B cell (primary cell): ENCODE results near the gene ZNF398. TPM values are rescaled to one million over a fixed set of nuclear protein-coding genes. Genes with fewer than 3 reads are reported as not detected.

Experiments used
- ATAC-seq: fragments of 200-7000 bp; cut with Tn5 transposase; one replicate; pipeline ENCODE4 v1.10.0; 2021; ENCODE audit warnings: low read depth, mild to moderate bottlenecking, moderate number of reproducible peaks, moderate library complexity
- CTCF ChIA-PET: fragments of 350-600 bp; sonication (Branson Sonifier 250); formaldehyde crosslinking; loops from one replicate; lab custom pipeline; 2021; ENCODE audit warnings: antibody characterized with exemption, inconsistent platforms; lab: Charles Lee
- POLR2A ChIA-PET: fragments of 350-600 bp; sonication (Branson Sonifier 250); formaldehyde crosslinking; loops from one replicate; lab custom pipeline; 2021; ENCODE audit warnings: antibody characterized with exemption; lab: Charles Lee
- DNase-seq: peaks from one replicate; pipeline ENCODE4 v3.0.0; 2013
- H2AFZ ChIP-seq: 2 replicates; pipeline ENCODE4 v1.6.1; 2012; ENCODE audit warnings: mild to moderate bottlenecking, low read depth, low read length; ENCODE audit not compliant: insufficient read depth, poor library complexity, severe bottlenecking
- H3K27ac ChIP-seq, 2 donors: 1 replicate in 1 of 2; 2 replicates in 1 of 2; pipeline ENCODE4 v1.5.1; 2012 to 2013; ENCODE audit warnings: low read length in 2 of 2, mild to moderate bottlenecking in 2 of 2, moderate library complexity in 1 of 2
- H3K27me3 ChIP-seq, 4 experiments: fragments of 200-600 bp in 1 of 4; sonication (generic) in 1 of 4; replicated peaks in 1 of 4; 1 replicate in 2 of 4; 2 replicates in 2 of 4; pipeline versions ENCODE4 v1.6.1 to v1.7.0; 2013 to 2016; ENCODE audit warnings: low read length in 3 of 4, mild to moderate bottlenecking in 2 of 4, mixed read lengths in 1 of 4, moderate library complexity in 1 of 4; ENCODE audit not compliant: insufficient read depth in 4 of 4, control insufficient read depth in 3 of 4; ENCODE audit errors: control extremely low read depth in 1 of 4
- H3K36me3 ChIP-seq, 2 experiments: replicated peaks in 1 of 2; 1 replicate in 1 of 2; 2 replicates in 1 of 2; pipeline versions ENCODE4 v1.6.1 to v1.7.1; 2013; ENCODE audit warnings: low read length in 1 of 2; ENCODE audit not compliant: insufficient read depth in 2 of 2, control insufficient read depth in 1 of 2; ENCODE audit errors: control extremely low read depth in 1 of 2, extremely low read depth in 1 of 2
- H3K4me1 ChIP-seq, 2 donors: fragments of 200-600 bp in 1 of 2; sonication (generic) in 1 of 2; 1 replicate in 1 of 2; 2 replicates in 1 of 2; pipeline versions ENCODE4 v1.5.1 to v1.6.1; 2013 to 2017; ENCODE audit warnings: low read length in 2 of 2; ENCODE audit not compliant: control insufficient read depth in 2 of 2, insufficient read depth in 2 of 2
- H3K4me2 ChIP-seq: replicated peaks from 2 replicates; pipeline ENCODE3; 2012; ENCODE audit warnings: mild to moderate bottlenecking, low read depth, low read length; ENCODE audit not compliant: poor library complexity, severe bottlenecking
- H3K4me3 ChIP-seq, 5 experiments: fragments of 200-600 bp in 1 of 5; sonication (generic) in 1 of 5; 1 replicate in 3 of 5; 2 replicates in 2 of 5; pipeline versions ENCODE4 v1.5.1 to v1.7.0; 2011 to 2016; ENCODE audit warnings: low read length in 4 of 5, mild to moderate bottlenecking in 4 of 5, low read depth in 2 of 5, control low read depth in 1 of 5, moderate library complexity in 1 of 5; ENCODE audit not compliant: insufficient read depth in 1 of 5; ENCODE audit errors: control extremely low read depth in 1 of 5, extremely low read depth in 1 of 5
- H3K79me2 ChIP-seq: fragments of 200-600 bp; sonication (generic); one replicate; pipeline ENCODE4 v1.6.0; 2016; ENCODE audit warnings: low read length; ENCODE audit not compliant: control insufficient read depth, insufficient read depth
- H3K9ac ChIP-seq: fragments of 200-600 bp; sonication (generic); 2 replicates; pipeline ENCODE4 v1.6.1; 2017; ENCODE audit warnings: mild to moderate bottlenecking, low read length, moderate library complexity
- H3K9me3 ChIP-seq, 3 donors: one replicate each; pipeline versions ENCODE4 v1.6.1 to v1.7.1; 2013; ENCODE audit warnings: low read length in 2 of 3; ENCODE audit not compliant: control insufficient read depth in 2 of 3, insufficient read depth in 1 of 3; ENCODE audit errors: control extremely low read depth in 1 of 3
- H4K20me1 ChIP-seq: 2 replicates; pipeline ENCODE4 v1.6.0; 2012; ENCODE audit warnings: mild to moderate bottlenecking, low read length; ENCODE audit not compliant: insufficient read depth, control insufficient read depth, poor library complexity, severe bottlenecking
- H3K27ac Mint-ChIP-seq: one replicate; pipeline ENCODE4 v1.8.0; 2021; ENCODE audit warnings: mixed read lengths
- H3K27me3 Mint-ChIP-seq: one replicate; pipeline ENCODE4 v1.8.0; 2021; ENCODE audit warnings: mixed read lengths
- H3K4me1 Mint-ChIP-seq: one replicate; pipeline ENCODE4 v1.8.0; 2021; ENCODE audit warnings: mixed read lengths
- H3K4me3 Mint-ChIP-seq: one replicate; pipeline ENCODE4 v1.8.0; 2021; ENCODE audit warnings: mixed read lengths
- H3K9me3 Mint-ChIP-seq: one replicate; pipeline ENCODE4 v1.8.0; 2022; ENCODE audit warnings: mixed read lengths; ENCODE audit not compliant: insufficient read depth
- EZH2 ChIP-seq: IDR thresholded peaks from 2 replicates; pipeline ENCODE4 v1.6.1; 2012; ENCODE audit warnings: borderline replicate concordance, low read depth, mild to moderate bottlenecking, moderate library complexity, low read length; ENCODE audit not compliant: insufficient read depth, poor library complexity, severe bottlenecking
- WGBS: methylation state at CpG from one replicate; pipeline ENCODE4 v1.1.5; 2013; ENCODE audit warnings: missing lambda C conversion rate; ENCODE audit not compliant: insufficient coverage; 5-methylcytosine and 5-hydroxymethylcytosine counted together
- intact Hi-C: fragments of 100-400 bp; cut with micrococcal nuclease; formaldehyde crosslinking; loops from one replicate; pipeline ENCODE4 v1.10.0; 2022
- polyA plus RNA-seq: library from polyadenylated mRNA; depleted of rRNA; stranded (reverse); fragments of >200 nt; gene quantifications from 2 replicates; pipeline ENCODE4 v1.2.3, GENCODE V29; 2012
- total RNA-seq, 2 donors: library from RNA; stranded (reverse); fragments of 120-200 nt in 1 of 2; gene quantifications; 1 replicate in 1 of 2; 2 replicates in 1 of 2; pipeline versions ENCODE4 v1.2.3 to v1.2.4, GENCODE V29; 2013 to 2022
- TF ChIP-seq, protein P1 (sequence below): fragments of 200-600 bp; IDR thresholded peaks from one replicate; pipeline ENCODE4 v1.8.0; 2022; ENCODE audit warnings: antibody characterized with exemption, mild to moderate bottlenecking

Gene ZNF398
- total and polyA plus RNA-seq, 2 donors (not counting 1 experiment from before 2014, with no cell fraction given), result 7.7 to 22.5 TPM

DNA sequence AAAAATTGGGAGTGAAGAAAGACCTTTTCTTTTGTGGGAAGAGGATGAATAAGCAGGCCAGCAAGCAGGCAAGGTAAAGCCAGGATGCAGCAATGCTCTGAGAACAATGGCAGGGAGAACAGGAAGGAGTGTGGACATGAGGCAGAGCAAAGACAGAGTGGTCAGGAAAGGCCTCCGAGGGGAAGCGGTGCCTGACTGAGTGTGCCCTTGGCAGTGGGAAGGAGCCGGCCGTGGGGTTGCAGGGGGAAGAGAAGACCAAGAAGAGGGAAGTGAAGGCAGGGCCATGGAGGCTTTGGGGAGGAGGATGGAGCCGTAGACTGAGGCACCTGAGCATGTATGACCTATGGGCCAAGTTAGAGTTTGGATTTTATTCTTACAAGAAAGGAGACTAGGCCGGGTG, 70.3 kb downstream of the ZNF398 start:
- Histone ChIP-seq H3K9me3 (no peaks in the 10 kb centered on the region), H3K4me3 (no peak overlapping the region), H3K4me1 (no peaks in the 10 kb centered on the region), H4K20me1 (no peaks in the 10 kb centered on the region), H3K27me3 (no peaks in the 10 kb centered on the region), H3K36me3 (peaks cover 11 to 44% of the 10 kb centered on the region in 2 experiments), H3K27ac (no peak overlapping the region), H2AFZ (no peak overlapping the region), H3K79me2 (no peaks in the 10 kb centered on the region), H3K4me2 (no peak overlapping the region), H3K9ac (no peak overlapping the region)
- Mint-ChIP-seq H3K27ac (no peak overlapping the region), H3K4me1 (no peaks in the 10 kb centered on the region), H3K9me3 (no peaks in the 10 kb centered on the region), H3K4me3 (no peak overlapping the region), H3K27me3 (no peaks in the 10 kb centered on the region)
- TF ChIP-seq, protein P1, sequence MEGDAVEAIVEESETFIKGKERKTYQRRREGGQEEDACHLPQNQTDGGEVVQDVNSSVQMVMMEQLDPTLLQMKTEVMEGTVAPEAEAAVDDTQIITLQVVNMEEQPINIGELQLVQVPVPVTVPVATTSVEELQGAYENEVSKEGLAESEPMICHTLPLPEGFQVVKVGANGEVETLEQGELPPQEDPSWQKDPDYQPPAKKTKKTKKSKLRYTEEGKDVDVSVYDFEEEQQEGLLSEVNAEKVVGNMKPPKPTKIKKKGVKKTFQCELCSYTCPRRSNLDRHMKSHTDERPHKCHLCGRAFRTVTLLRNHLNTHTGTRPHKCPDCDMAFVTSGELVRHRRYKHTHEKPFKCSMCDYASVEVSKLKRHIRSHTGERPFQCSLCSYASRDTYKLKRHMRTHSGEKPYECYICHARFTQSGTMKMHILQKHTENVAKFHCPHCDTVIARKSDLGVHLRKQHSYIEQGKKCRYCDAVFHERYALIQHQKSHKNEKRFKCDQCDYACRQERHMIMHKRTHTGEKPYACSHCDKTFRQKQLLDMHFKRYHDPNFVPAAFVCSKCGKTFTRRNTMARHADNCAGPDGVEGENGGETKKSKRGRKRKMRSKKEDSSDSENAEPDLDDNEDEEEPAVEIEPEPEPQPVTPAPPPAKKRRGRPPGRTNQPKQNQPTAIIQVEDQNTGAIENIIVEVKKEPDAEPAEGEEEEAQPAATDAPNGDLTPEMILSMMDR, result no peak
- no peak for TF ChIP-seq EZH2
- CTCF ChIA-PET, result no interaction called here
- no peak for ATAC-seq
- 98% methylated on average over 6 of the region's 6 CpGs for WGBS
- intact Hi-C loops, result no loop called here
- DNase-seq, result no peak
- POLR2A ChIA-PET, result interaction anchor here (0.7 kb wide), 1 partner anchor 988 kb away, joined by 4 read pairs; no protein-coding TSS in a partner anchor

DNA sequence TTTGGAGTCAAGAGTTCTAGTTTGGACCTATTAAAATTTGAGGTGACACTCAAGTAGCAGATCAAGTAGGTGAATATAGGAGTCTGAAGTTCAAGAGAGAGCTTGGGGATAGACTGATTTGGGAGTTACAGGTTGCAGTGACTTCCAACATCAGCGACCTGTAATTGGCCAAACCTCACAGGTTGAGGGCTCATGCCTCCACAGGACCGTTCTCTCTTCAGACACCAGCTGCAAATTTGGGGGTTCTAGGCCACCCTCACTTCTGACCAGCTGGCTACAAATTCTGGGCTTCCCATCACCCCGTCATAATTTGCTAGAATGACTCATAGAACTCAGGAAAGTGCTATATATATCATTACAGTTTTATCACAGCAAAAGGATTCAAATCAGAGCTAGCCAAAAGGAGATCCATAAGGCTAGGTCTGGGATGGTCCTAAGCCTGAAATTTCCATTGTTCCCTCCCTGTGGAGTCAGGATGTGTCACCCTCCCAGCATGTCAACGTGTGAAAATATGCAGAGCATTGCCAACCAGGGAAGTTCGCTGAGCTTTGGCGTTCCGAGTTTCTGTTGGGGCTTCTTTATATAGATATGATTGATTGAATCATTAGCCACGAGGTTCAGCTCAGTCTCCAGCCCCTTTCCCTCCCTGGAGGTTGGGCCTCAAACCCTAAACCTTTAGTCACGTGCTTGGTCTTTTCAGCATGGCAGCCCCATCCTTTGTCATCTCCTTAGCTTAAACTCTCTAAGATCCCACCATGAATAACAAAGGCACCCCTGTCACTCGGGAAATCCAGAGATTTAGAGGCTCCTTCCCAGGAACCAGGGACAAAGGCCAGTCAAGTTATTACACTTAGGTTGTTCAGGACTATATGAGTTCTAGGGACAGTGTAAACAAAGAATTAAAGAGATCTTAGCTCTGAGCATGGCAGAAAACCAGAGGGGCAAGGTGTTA, 71.5 kb downstream of the ZNF398 start:
- H3K9me3 Mint-ChIP-seq, result no peaks in the 10 kb centered on the region
- H3K9me3 ChIP-seq, result peaks cover 0 to 6% (median 0%) of the 10 kb centered on the region in 3 donors
- no peak overlapping the region for H2AFZ ChIP-seq
- H3K4me1 Mint-ChIP-seq, result no peaks in the 10 kb centered on the region
- no peak for ATAC-seq
- H3K79me2 ChIP-seq, result no peaks in the 10 kb centered on the region
- DNase-seq, result no peak
- H3K36me3 ChIP-seq, result peaks cover 2 to 33% of the 10 kb centered on the region in 2 experiments
- no peaks in the 10 kb centered on the region for H3K27me3 Mint-ChIP-seq
- TF ChIP-seq EZH2, result no peak
- TF ChIP-seq, protein P1, result no peak
- H4K20me1 ChIP-seq, result no peaks in the 10 kb centered on the region
- WGBS, result 100% methylated on average over 5 of the region's 10 CpGs
- no peak overlapping the region for H3K4me3 Mint-ChIP-seq
- H3K4me1 ChIP-seq, result no peaks in the 10 kb centered on the region
- no peak overlapping the region for H3K27ac Mint-ChIP-seq
- intact Hi-C loops, result no loop called here
- H3K4me3 ChIP-seq, result no peak overlapping the region
- H3K27ac ChIP-seq, result no peak overlapping the region
- ChIA-PET CTCF (interaction anchor here (1.3 kb wide), 1 partner anchor 9 kb away, joined by 3 read pairs; no protein-coding TSS in a partner anchor), POLR2A (no interaction called here)
- no peaks in the 10 kb centered on the region for H3K27me3 ChIP-seq
- H3K9ac ChIP-seq, result no peak overlapping the region
- H3K4me2 ChIP-seq, result no peak overlapping the region
